Thoracic aorta (tissue), 2 donors: Measurements from ENCODE around the gene PRKCD. TPM values are rescaled to one million over a fixed set of nuclear protein-coding genes. Genes with fewer than 3 reads are reported as not detected.

Source experiments
- ATAC-seq: fragments of 150-250 bp; one replicate; pipeline ENCODE4 v1.8.0; 2017; ENCODE audit warnings: low read depth; ENCODE audit not compliant: insufficient number of reproducible peaks, low FRiP score
- DNase-seq: peaks from one replicate; pipeline ENCODE4 v3.0.0-alpha.2; 2020; ENCODE audit warnings: low spot score
- H3K27ac ChIP-seq, 2 donors: fragments of 200-600 bp; sonication (generic); 1 replicate in 1 of 2; 2 replicates in 1 of 2; pipeline ENCODE4 v1.5.1; 2016; ENCODE audit warnings: mild to moderate bottlenecking in 2 of 2, moderate library complexity in 2 of 2
- H3K27me3 ChIP-seq: fragments of 200-600 bp; sonication (generic); replicated peaks from 2 replicates; pipeline ENCODE4 v1.6.0; 2016; ENCODE audit warnings: mild to moderate bottlenecking; ENCODE audit not compliant: insufficient read depth
- H3K36me3 ChIP-seq: fragments of 200-600 bp; sonication (generic); one replicate; pipeline ENCODE4 v1.5.1; 2016
- H3K4me1 ChIP-seq, 2 donors: fragments of 200-600 bp; sonication (generic); 1 replicate in 1 of 2; 2 replicates in 1 of 2; pipeline versions ENCODE4 v1.5.1 to v1.6.0; 2016; ENCODE audit warnings: low read depth in 2 of 2, mild to moderate bottlenecking in 1 of 2; ENCODE audit not compliant: control insufficient read depth in 1 of 2
- H3K4me3 ChIP-seq: fragments of 200-600 bp; sonication (generic); 2 replicates; pipeline ENCODE4 v1.5.1; 2016; ENCODE audit warnings: mild to moderate bottlenecking
- H3K9me3 ChIP-seq: fragments of 200-600 bp; sonication (generic); 2 replicates; pipeline ENCODE4 v1.5.1; 2016
- CTCF ChIP-seq: fragments of 200-600 bp; sonication (generic); IDR thresholded peaks from one replicate; pipeline ENCODE4 v1.5.1; 2019; ENCODE audit warnings: antibody characterized with exemption
- total RNA-seq, 2 donors: library from RNA; depleted of rRNA; stranded (reverse); fragments of >200 nt; gene quantifications; one replicate each; pipeline versions ENCODE4 v1.1.0 to v1.2.3, GENCODE V29; 2016

Gene PRKCD
- total RNA-seq, 2 donors from 2014 or later = 17.5 to 20.2 TPM

DNA sequence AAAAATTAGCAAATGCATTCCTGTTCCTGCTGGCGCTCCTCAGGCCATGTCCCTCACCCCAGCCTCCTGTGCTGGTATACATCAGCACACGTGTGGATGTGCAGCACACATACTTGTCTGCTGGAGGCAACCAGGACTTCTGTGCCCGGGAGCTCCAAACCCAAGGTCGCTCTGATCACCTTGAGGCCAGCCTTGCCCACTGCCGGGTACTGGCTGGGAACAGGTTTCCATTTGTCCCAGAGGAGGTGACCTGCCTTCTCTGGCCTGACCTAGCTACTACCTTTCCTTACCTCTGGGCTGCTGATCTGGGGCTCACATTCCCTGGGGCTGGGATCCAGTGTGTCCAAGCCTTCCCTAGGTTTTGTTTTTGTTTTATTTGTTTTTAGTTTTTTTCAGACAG, 12.1 kb downstream of the PRKCD start:
- no peak for TF ChIP-seq CTCF
- DNase-seq (no peak), ATAC-seq (no peak)
- peaks cover 0 to 16% of the 10 kb centered on the region in 2 donors for H3K4me1 ChIP-seq
- H3K9me3 ChIP-seq = no peaks in the 10 kb centered on the region
- H3K36me3 ChIP-seq = peaks cover 18% of the 10 kb centered on the region
- no peak overlapping the region for H3K27ac ChIP-seq
- no peaks in the 10 kb centered on the region for H3K27me3 ChIP-seq
- H3K4me3 ChIP-seq = no peak overlapping the region

- Histone ChIP-seq H3K4me1 (peaks cover 0 to 13% of the 10 kb centered on the region in 2 donors), H3K36me3 (peaks cover 31% of the 10 kb centered on the region), H3K4me3 (no peak overlapping the region), H3K27ac (no peak overlapping the region), H3K27me3 (no peaks in the 10 kb centered on the region), H3K9me3 (no peaks in the 10 kb centered on the region)
- TF ChIP-seq CTCF = no peak
- DNase-seq = no peak
- ATAC-seq = no peak
Observed at GRCh38 chr3:53174346-53175250, 13.6 kb downstream of the PRKCD start.

DNA sequence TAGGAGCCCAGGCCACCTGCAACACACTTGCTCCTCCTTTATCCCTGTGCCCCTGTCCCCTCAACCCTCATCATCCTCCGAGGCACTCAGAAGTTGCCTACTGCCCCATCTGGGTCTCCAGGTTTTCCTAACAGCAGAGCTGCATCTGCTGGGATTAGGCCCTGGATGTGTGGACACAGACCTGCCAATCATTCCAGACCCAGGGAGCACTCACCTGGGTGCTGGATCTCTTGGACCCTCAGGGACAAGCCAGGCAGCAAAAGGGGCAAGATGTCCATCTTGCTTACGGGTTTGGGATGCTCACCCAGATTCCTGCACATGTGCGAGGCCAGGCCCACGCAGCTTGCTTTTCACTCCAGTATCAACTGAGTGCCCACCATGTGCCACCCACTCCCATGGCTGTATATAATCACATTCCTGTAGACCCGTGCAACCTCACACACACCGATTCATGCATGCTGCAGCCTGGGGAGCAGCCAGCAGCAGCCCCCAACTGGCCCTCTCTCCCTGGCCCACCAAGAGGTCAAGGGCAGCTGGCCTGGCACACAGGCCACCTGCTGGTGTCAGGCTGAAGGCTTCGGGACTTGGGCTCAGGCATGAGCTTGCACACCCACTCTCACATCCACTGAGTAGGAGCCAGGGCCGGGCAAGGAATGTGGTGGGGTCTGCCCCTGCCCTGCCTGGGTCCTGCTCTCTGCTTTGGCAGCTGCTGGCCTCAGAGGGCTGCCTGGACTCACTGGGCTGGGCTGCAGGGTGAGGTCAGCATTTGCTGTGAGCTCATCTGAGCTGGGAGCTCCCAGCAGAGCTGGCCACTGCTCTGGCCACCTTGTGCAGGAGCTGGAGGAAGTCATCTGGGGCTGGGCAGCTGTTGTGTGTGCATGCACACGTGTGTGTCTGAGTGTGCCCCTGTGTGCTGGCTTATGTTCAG, 14.9 kb downstream of the PRKCD start:
- no peak for ATAC-seq
- no peak overlapping the region for H3K27ac ChIP-seq
- no peaks in the 10 kb centered on the region for H3K9me3 ChIP-seq
- peaks cover 42% of the 10 kb centered on the region for H3K36me3 ChIP-seq
- H3K4me1 ChIP-seq = peaks cover 0 to 8% of the 10 kb centered on the region in 2 donors
- no peak for DNase-seq
- H3K27me3 ChIP-seq = no peaks in the 10 kb centered on the region
- no peak for TF ChIP-seq CTCF
- no peak overlapping the region for H3K4me3 ChIP-seq

DNA sequence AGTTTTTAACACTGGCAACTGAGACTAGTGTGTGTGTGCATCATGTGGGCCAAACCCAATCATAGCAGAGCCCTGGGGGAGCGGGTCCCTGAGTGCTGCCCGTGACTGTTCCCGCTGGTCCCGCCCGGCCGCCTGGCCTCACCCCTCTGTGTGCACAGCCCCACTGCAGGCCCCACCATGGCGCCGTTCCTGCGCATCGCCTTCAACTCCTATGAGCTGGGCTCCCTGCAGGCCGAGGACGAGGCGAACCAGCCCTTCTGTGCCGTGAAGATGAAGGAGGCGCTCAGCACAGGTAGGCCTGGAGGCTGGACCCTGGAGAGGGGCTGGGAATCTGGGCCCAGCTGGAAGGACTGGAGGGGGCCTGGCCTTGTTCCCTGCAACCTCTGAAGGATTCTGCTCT, 17.2 kb downstream of the PRKCD start:
- no peak for TF ChIP-seq CTCF
- Histone ChIP-seq H3K4me3 (no peak overlapping the region), H3K36me3 (peaks cover 58% of the 10 kb centered on the region), H3K9me3 (no peaks in the 10 kb centered on the region), H3K4me1 (no peaks in the 10 kb centered on the region), H3K27me3 (no peaks in the 10 kb centered on the region), H3K27ac (no peak overlapping the region)
- DNase-seq (no peak), ATAC-seq (no peak)

DNA sequence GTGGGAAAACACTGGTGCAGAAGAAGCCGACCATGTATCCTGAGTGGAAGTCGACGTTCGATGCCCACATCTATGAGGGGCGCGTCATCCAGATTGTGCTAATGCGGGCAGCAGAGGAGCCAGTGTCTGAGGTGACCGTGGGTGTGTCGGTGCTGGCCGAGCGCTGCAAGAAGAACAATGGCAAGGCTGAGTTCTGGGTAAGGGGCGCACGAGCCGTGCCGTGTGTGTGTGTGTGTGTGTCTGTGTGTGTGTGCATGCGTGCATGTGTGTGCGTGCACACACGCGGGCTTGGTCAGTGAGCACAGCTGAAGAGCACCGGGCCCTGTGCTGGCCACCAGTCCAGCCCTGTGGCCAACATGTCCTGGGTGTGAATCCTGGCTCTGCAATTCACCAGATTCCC, 18.6 kb downstream of the PRKCD start:
- Histone ChIP-seq H3K27ac (no peak overlapping the region), H3K27me3 (no peaks in the 10 kb centered on the region), H3K4me3 (no peak overlapping the region), H3K4me1 (no peaks in the 10 kb centered on the region), H3K9me3 (no peaks in the 10 kb centered on the region), H3K36me3 (peaks cover 56% of the 10 kb centered on the region)
- ATAC-seq (no peak), DNase-seq (no peak)
- TF ChIP-seq CTCF = no peak
